Parathyroid adenoma (tissue), 2 donors: Measurements from ENCODE around the gene NAV2.
"Not testable (repeated sequence)": the region's sequence is repeated elsewhere in the genome, so short reads cannot be mapped to it uniquely, and the experiment has no call there.

Experiments used
- H2AFZ ChIP-seq: fragments of 300-600 bp; sonication (generic); one replicate; pipeline ENCODE4 v1.7.0; 2017; ENCODE audit warnings: antibody characterized with exemption, mild to moderate bottlenecking
- H3K27ac ChIP-seq: fragments of 300-600 bp; sonication (generic); one replicate; pipeline ENCODE4 v1.7.0; 2017
- H3K27me3 ChIP-seq: fragments of 300-600 bp; sonication (generic); one replicate; pipeline ENCODE4 v1.7.0; 2017; ENCODE audit warnings: low read length; ENCODE audit not compliant: control insufficient read depth, insufficient read depth
- H3K36me3 ChIP-seq: fragments of 300-600 bp; sonication (generic); one replicate; pipeline ENCODE4 v1.7.0; 2017; ENCODE audit warnings: low read length; ENCODE audit not compliant: control insufficient read depth, insufficient read depth
- H3K4me1 ChIP-seq: fragments of 300-600 bp; sonication (generic); one replicate; pipeline ENCODE4 v1.7.0; 2017; ENCODE audit warnings: control low read depth
- H3K4me2 ChIP-seq: fragments of 300-600 bp; sonication (generic); one replicate; pipeline ENCODE4 v1.7.0; 2017; ENCODE audit warnings: low read length
- H3K4me3 ChIP-seq: fragments of 300-600 bp; sonication (generic); one replicate; pipeline ENCODE4 v1.7.0; 2017; ENCODE audit warnings: low read depth, low read length
- H3K79me2 ChIP-seq: fragments of 300-600 bp; sonication (generic); one replicate; pipeline ENCODE4 v1.7.0; 2017; ENCODE audit warnings: control low read depth
- H3K9ac ChIP-seq: fragments of 300-600 bp; sonication (generic); one replicate; pipeline ENCODE4 v1.7.0; 2017; ENCODE audit warnings: mild to moderate bottlenecking
- H3K9me3 ChIP-seq: fragments of 300-600 bp; sonication (generic); one replicate; pipeline ENCODE4 v1.7.0; 2017; ENCODE audit warnings: low read length; ENCODE audit not compliant: control insufficient read depth
- TF ChIP-seq, protein P1 (sequence below): fragments of 300-600 bp; sonication (generic); IDR thresholded peaks from one replicate; pipeline ENCODE4 v1.7.0; 2017; ENCODE audit warnings: antibody characterized with exemption, mild to moderate bottlenecking
- donor health status: primary hyperparathyroidism.

The NAV2 gene

DNA sequence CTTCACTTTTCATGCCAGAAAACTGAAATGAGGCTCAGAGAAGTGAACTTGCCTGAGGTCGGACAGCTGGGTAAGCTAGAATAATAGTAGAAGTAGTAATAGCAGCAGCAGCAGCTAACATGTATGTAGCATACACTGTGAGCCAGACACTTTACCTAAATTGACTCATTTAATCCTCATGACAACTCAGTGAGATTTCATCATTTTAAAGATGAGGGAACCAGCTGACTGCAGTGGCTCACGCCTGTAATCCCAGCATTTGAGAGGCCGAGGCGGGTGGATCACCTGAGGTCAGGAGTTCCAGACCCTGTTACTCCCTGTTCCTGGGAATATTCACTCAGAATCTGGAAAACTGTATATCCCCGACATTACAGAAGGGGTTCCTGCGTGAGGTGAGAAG, 293.1 kb downstream of the NAV2 start:
- Histone ChIP-seq H3K4me2 (no peak overlapping the region), H3K9me3 (no peaks in the 10 kb centered on the region), H3K4me3 (no peak overlapping the region), H3K36me3 (no peaks in the 10 kb centered on the region), H2AFZ (no peak overlapping the region), H3K27ac (no peak overlapping the region), H3K9ac (no peak overlapping the region), H3K4me1 (no peaks in the 10 kb centered on the region), H3K79me2 (no peaks in the 10 kb centered on the region), H3K27me3 (no peaks in the 10 kb centered on the region)
- TF ChIP-seq, protein P1, sequence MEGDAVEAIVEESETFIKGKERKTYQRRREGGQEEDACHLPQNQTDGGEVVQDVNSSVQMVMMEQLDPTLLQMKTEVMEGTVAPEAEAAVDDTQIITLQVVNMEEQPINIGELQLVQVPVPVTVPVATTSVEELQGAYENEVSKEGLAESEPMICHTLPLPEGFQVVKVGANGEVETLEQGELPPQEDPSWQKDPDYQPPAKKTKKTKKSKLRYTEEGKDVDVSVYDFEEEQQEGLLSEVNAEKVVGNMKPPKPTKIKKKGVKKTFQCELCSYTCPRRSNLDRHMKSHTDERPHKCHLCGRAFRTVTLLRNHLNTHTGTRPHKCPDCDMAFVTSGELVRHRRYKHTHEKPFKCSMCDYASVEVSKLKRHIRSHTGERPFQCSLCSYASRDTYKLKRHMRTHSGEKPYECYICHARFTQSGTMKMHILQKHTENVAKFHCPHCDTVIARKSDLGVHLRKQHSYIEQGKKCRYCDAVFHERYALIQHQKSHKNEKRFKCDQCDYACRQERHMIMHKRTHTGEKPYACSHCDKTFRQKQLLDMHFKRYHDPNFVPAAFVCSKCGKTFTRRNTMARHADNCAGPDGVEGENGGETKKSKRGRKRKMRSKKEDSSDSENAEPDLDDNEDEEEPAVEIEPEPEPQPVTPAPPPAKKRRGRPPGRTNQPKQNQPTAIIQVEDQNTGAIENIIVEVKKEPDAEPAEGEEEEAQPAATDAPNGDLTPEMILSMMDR = no peak

DNA sequence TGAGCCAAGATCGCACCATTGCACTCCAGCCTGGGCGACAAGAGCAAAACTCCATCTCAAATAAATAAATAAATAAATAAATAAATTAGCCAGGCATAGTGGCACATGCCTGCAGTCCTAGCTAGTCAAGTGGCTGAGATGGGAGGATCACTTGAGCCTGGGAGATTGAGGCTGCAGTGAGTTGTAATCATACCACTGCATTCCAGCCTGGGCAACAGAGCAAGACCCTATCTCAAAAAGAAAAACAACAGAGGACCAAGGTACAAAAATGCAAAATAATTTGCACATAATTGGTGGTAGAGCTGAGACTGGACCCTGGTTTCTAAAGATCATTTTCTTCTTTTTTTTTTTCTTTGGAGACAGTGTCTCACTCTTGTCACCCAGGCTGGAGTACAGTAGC, 294.0 kb downstream of the NAV2 start:
- H3K79me2 ChIP-seq, H3K27ac ChIP-seq, H3K4me2 ChIP-seq, H2AFZ ChIP-seq, H3K9me3 ChIP-seq, H3K9ac ChIP-seq, H3K27me3 ChIP-seq, H3K4me1 ChIP-seq, H3K4me3 ChIP-seq, H3K36me3 ChIP-seq: not testable (repeated sequence)

DNA sequence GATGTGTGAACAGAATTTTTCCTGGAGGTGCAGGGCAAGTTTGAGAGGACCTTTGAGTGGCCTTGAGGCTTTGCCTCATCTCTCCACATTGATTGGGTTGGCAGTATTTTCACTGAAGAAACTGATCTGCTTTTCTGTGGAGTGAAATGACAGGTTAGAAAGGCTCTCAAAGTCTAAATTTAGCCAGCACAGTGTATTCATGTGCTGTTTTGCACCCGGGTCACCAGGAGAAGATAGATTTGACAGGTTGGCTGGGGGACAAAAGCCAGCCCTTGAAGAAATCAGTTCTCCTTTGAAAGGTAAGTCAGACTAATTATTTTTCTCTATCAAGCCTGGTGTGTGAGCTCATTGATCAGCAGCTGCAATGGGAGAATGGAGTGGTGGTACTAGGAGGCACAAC, 294.7 kb downstream of the NAV2 start:
- Histone ChIP-seq H3K4me3 (no peak overlapping the region), H3K9ac (no peak overlapping the region), H3K4me2 (no peak overlapping the region), H3K4me1 (no peaks in the 10 kb centered on the region), H3K27ac (no peak overlapping the region), H3K36me3 (no peaks in the 10 kb centered on the region), H2AFZ (no peak overlapping the region), H3K9me3 (no peaks in the 10 kb centered on the region), H3K27me3 (no peaks in the 10 kb centered on the region), H3K79me2 (no peaks in the 10 kb centered on the region)
- TF ChIP-seq, protein P1 = no peak

DNA sequence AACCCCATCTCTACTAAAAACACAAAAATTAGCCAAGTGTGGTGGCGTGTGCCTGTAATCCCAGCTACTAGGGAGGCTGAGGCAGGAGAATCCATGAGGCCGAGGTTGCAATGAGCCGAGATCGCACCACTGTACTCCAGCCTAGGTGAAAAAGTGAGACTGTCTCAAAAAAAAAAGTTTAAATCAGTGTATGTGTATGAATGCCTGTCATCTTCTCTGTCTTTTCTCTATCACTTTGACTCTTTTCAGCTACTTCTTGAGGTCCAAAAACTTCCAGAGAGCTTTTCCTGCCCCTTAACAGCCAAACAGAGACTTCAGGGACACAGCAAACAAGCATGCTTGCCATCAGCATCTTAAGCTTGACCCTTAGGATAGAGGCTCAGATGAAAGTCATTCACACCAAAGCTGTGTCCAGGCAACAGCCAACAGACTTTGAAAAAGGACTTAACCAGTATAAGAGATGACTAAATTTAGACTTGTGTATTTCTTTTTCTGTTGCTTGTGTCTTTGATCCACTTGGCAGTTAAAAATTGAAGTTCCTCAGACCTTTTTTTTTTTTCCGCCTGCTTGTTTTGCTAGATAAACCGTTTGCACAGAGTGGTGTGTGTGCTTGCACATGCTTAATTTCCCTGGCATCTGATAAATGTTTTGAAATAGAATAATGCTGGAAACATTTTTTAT, 295.7 kb downstream of the NAV2 start:
- no peak overlapping the region for H3K27ac ChIP-seq

DNA sequence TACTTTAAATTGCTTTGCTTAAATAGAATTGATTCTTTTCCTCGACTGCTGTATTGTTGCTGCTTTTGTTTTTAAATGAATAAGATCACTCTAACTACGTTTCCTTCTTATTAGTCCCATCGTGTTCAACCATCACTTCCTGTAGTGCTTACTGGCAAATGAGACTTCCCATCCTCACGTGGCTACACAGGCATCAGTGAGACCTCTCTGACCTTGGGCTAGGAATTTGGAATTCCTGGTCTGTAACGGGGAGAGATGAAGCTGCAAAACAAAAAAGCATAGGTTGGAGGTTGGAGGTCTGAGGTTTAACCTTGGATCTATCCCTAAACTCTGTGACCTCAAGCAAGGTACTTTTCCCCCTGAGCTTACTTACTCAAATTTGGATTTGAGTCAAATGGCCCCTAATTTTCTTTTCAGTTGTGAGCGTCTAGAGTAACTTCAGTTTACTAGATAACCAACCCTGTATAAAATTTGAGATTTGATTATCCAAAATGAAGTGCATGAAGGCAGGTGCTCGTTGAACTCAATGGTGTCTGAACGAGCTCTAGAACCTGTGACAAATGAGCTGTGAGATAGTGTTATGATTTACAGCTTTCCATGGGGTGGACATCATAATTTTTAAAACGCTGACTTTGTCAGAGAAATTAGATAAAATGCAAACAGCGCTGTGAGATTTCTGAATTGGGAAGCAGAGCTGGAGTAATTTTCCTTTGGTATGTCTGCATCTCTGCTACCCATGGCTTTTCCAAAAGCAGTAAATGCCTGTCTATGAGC, 296.4 kb downstream of the NAV2 start:
- Histone ChIP-seq H3K79me2 (no peaks in the 10 kb centered on the region), H3K4me3 (no peak overlapping the region), H3K36me3 (no peaks in the 10 kb centered on the region), H3K4me1 (no peaks in the 10 kb centered on the region), H3K9ac (no peak overlapping the region), H2AFZ (no peak overlapping the region), H3K4me2 (no peak overlapping the region), H3K9me3 (no peaks in the 10 kb centered on the region), H3K27me3 (no peaks in the 10 kb centered on the region), H3K27ac (no peak overlapping the region)
- TF ChIP-seq, protein P1 = no peak

More for the DNA sequence above, 295.7 kb downstream of the NAV2 start:
- Histone ChIP-seq H3K9me3 (no peaks in the 10 kb centered on the region), H3K4me1 (no peaks in the 10 kb centered on the region), H3K27me3 (no peaks in the 10 kb centered on the region), H3K4me3 (no peak overlapping the region), H3K4me2 (no peak overlapping the region), H3K79me2 (no peaks in the 10 kb centered on the region), H2AFZ (no peak overlapping the region), H3K9ac (no peak overlapping the region), H3K36me3 (no peaks in the 10 kb centered on the region)
- TF ChIP-seq, protein P1 = no peak
